HepG2 (cell line): ENCODE data around the gene DDR2. TPM values are rescaled to one million over a fixed set of nuclear protein-coding genes. Genes with fewer than 3 reads are reported as not detected.
A peak's percentile ranks its signal among the peaks of the same experiment; 100 is the strongest.

Experiments
- ATAC-seq: fragments of 200-7000 bp; cut with Tn5 transposase; 3 replicates; pipeline ENCODE4 v1.9.1; 2020; ENCODE audit warnings: mild to moderate bottlenecking, moderate library complexity
- BruUV-seq: library from RNA; stranded (reverse); fragments of 400-500 nt; replicated peaks from 2 replicates; lab custom pipeline; 2021; lab: Mats Ljungman, UMichigan
- CTCF ChIA-PET: fragments of 300-600 bp; formaldehyde crosslinking; extraction: SDS; loops from one replicate; lab custom pipeline; 2021; ENCODE audit warnings: low total read pairs, inconsistent platforms, low intra/inter-chr PET ratio; lab: Yijun Ruan, JAX
- POLR2A ChIA-PET: fragments of 350-600 bp; sonication (Branson Sonifier 250); formaldehyde crosslinking; loops from one replicate; lab custom pipeline; 2020; ENCODE audit warnings: antibody characterized with exemption, inconsistent platforms; lab: Yijun Ruan, JAX
- DNase-seq: peaks from one replicate; pipeline ENCODE4 v3.0.0-alpha.2; 2015; ENCODE audit warnings: low spot score
- FAIRE-seq: peaks from 3 replicates; lab custom pipeline; 2011; peaks lifted over from hg19 to GRCh38; lab: Jason Lieb, UNC
- H2AFZ ChIP-seq: one replicate; pipeline ENCODE4 v1.6.1; 2011; ENCODE audit warnings: low read length, inconsistent platforms
- H3K27ac ChIP-seq: fragments of 300-600 bp; 3 replicates; pipeline ENCODE4 v1.8.0; 2011; ENCODE audit warnings: mixed run types, mild to moderate bottlenecking, mixed read lengths, low read length, inconsistent platforms; ENCODE audit not compliant: insufficient read depth; ENCODE audit errors: extremely low read length
- H3K27me3 ChIP-seq, 2 experiments: fragments of 200-600 bp in 1 of 2; 2 replicates in 1 of 2; 3 replicates in 1 of 2; pipeline versions ENCODE4 v1.6.0 to v1.8.0; 2011; ENCODE audit warnings: low read length in 2 of 2, mild to moderate bottlenecking in 2 of 2, moderate library complexity in 2 of 2, inconsistent platforms in 1 of 2; ENCODE audit not compliant: insufficient read depth in 2 of 2, control insufficient read depth in 1 of 2
- H3K36me3 ChIP-seq, 2 experiments: fragments of 200-600 bp in 1 of 2; replicated peaks in 1 of 2; 2 replicates in 1 of 2; 3 replicates in 1 of 2; pipeline versions ENCODE4 v1.5.1 to v1.8.0; 2011; ENCODE audit warnings: low read length in 2 of 2, inconsistent platforms in 1 of 2; ENCODE audit not compliant: insufficient read depth in 2 of 2, control insufficient read depth in 1 of 2
- H3K4me1 ChIP-seq: 2 replicates; pipeline ENCODE4 v1.5.1; 2012; ENCODE audit warnings: low read length, inconsistent platforms; ENCODE audit not compliant: insufficient read depth
- H3K4me2 ChIP-seq: 2 replicates; pipeline ENCODE4 v1.6.0; 2011; ENCODE audit warnings: low read depth, low read length, inconsistent platforms
- H3K4me3 ChIP-seq, 3 experiments: fragments of 200-600 bp in 1 of 3; sonication (generic), shearing (Covaris generic) in 1 of 3; replicated peaks in 1 of 3; 2 replicates each; pipeline ENCODE4 v1.5.1; 2011 to 2016; ENCODE audit warnings: low read length in 3 of 3, inconsistent platforms in 2 of 3, low read depth in 2 of 3, mild to moderate bottlenecking in 2 of 3, control low read depth in 1 of 3, mixed read lengths in 1 of 3; ENCODE audit not compliant: insufficient read depth in 1 of 3
- H3K79me2 ChIP-seq: one replicate; pipeline ENCODE4 v1.6.1; 2011; ENCODE audit warnings: low read length, inconsistent platforms; ENCODE audit not compliant: insufficient read depth
- H3K9ac ChIP-seq: 2 replicates; pipeline ENCODE4 v1.6.0; 2011; ENCODE audit warnings: mild to moderate bottlenecking, low read depth, low read length, inconsistent platforms; ENCODE audit not compliant: insufficient read depth
- H3K9me3 ChIP-seq: 2 replicates; pipeline ENCODE4 v1.5.1; 2012; ENCODE audit warnings: mild to moderate bottlenecking, low read length
- H4K20me1 ChIP-seq: 2 replicates; pipeline ENCODE4 v1.6.0; 2011; ENCODE audit warnings: inconsistent platforms, mild to moderate bottlenecking, low read length, moderate library complexity; ENCODE audit not compliant: insufficient read depth
- DMAP1 ChIP-seq: IDR thresholded peaks from 2 replicates; pipeline ENCODE4 v1.6.1; 2016
- ISL2 ChIP-seq: sonication (generic); formaldehyde crosslinking; IDR thresholded peaks from 2 replicates; pipeline ENCODE4 v1.5.0; 2020; ENCODE audit warnings: missing genetic modification reagents
- KDM3A ChIP-seq: IDR thresholded peaks from 2 replicates; pipeline ENCODE4 v1.6.1; 2018; ENCODE audit warnings: low read depth, missing compliant biosample characterization
- MYNN ChIP-seq: sonication (generic); formaldehyde crosslinking; IDR thresholded peaks from 2 replicates; pipeline ENCODE4 v1.4.0; 2020; ENCODE audit warnings: mild to moderate bottlenecking, low read depth, missing genetic modification reagents
- NR2F2 ChIP-seq: IDR thresholded peaks from 2 replicates; pipeline ENCODE4 v1.6.1; 2012; ENCODE audit warnings: low read depth, inconsistent platforms, borderline replicate concordance
- SMARCE1 ChIP-seq: fragments of 450-650 bp; IDR thresholded peaks from 2 replicates; pipeline ENCODE4 v1.6.1; 2017; ENCODE audit warnings: borderline replicate concordance
- ZNF142 ChIP-seq: sonication (generic); formaldehyde crosslinking; IDR thresholded peaks from 2 replicates; pipeline ENCODE4 v1.4.0; 2020; ENCODE audit warnings: missing genetic modification reagents
- ZNF674 ChIP-seq: sonication (generic); formaldehyde crosslinking; IDR thresholded peaks from 2 replicates; pipeline ENCODE4 v1.5.0; 2020; ENCODE audit warnings: low read depth, mild to moderate bottlenecking, missing genetic modification reagents
- ZXDC ChIP-seq: sonication (generic); formaldehyde crosslinking; IDR thresholded peaks from 2 replicates; pipeline ENCODE4 v1.5.0; 2020; ENCODE audit warnings: mild to moderate bottlenecking, missing genetic modification reagents
- in situ Hi-C: cut with HindIII; loops from 2 replicates; pipeline ENCODE4 v1.10.0; 2017; ENCODE audit warnings: low pct_unique_long_range_greater_than_20kb; ENCODE audit not compliant: extremely low pct_ligation_motif_present
- intact Hi-C: fragments of 100-400 bp; cut with micrococcal nuclease; formaldehyde crosslinking; loops from one replicate; pipeline ENCODE4 v1.10.0; 2022; ENCODE audit not compliant: unreplicated experiment
- polyA plus RNA-seq, 8 experiments: library from polyadenylated mRNA; depleted of rRNA in 3 of 8; stranded (reverse) in 7 of 8; unstranded in 1 of 8; fragments of >200 nt; fragmentation: Illumina TruSeq in 4 of 8; extraction: Trizol in 4 of 8; gene quantifications; 2 replicates each; pipeline versions ENCODE4 v1.2.1 to v1.2.3, GENCODE V29; 2011 to 2016; ENCODE audit warnings: low read depth in 4 of 8, missing spikeins in 1 of 8, mixed read lengths in 1 of 8; ENCODE audit not compliant: insufficient read depth in 1 of 8
- total RNA-seq, 5 experiments: library from RNA; depleted of rRNA; stranded (reverse); fragments of >200 nt; fragmentation: Illumina TruSeq; extraction: Trizol; gene quantifications; 2 replicates each; pipeline ENCODE4 v1.2.3, GENCODE V29; 2016; ENCODE audit warnings: low read depth in 1 of 5
- TF ChIP-seq, protein P1 (sequence below): conservative IDR thresholded peaks from 2 replicates; pipeline ENCODE4 v1.6.1; 2018; ENCODE audit warnings: missing genetic modification reagents
- TF ChIP-seq, protein P2 (sequence below): sonication (generic); formaldehyde crosslinking; IDR thresholded peaks from 2 replicates; pipeline ENCODE4 v1.8.1; 2023; ENCODE audit warnings: mild to moderate bottlenecking, moderate library complexity, missing genetic modification reagents
- TF ChIP-seq, protein P3 (sequence below): sonication (generic); formaldehyde crosslinking; IDR thresholded peaks from 2 replicates; pipeline ENCODE4 v1.4.0; 2020; ENCODE audit warnings: missing genetic modification reagents

DDR2 gene
- total and polyA plus RNA-seq, 2 of the 13 experiments (the other 11 are each of a cell fraction or from before 2014, with no cell fraction given): 0.36 to 0.38 TPM

- Histone ChIP-seq H4K20me1 (no peaks in the 10 kb centered on the region), H3K4me2 (peak overlapping the region; percentile 68), H3K36me3 (no peaks in the 10 kb centered on the region), H3K4me1 (peaks cover 28% of the 10 kb centered on the region), H3K79me2 (no peaks in the 10 kb centered on the region), H3K27me3 (no peaks in the 10 kb centered on the region), H3K9me3 (no peaks in the 10 kb centered on the region), H3K27ac (peak overlapping the region; percentile 57), H3K9ac (peak overlapping the region; percentile 52), H2AFZ (no peak overlapping the region), H3K4me3 (peak overlapping the region in 1 of 3 experiments; percentile 15; a peak in 1 of 6 replicates)
- no peak for FAIRE-seq
- peak; percentile 25 for DNase-seq
- peak; percentile 79 for ATAC-seq
- ChIA-PET POLR2A (interaction anchor here (1.4 to 1.6 kb wide), 3 partner anchors 15 to 35 kb away, joined by 4 to 6 read pairs (median 4); no protein-coding TSS in a partner anchor), CTCF (no interaction called here)
- in situ Hi-C loops: no loop called here
- intact Hi-C loops: loop anchor here (2.0 to 5.0 kb wide), 3 partner anchors 15 to 120 kb away; no protein-coding TSS in a partner anchor
- BruUV-seq: no TSS peak
- no peak for TF ChIP-seq SMARCE1
- no peak for TF ChIP-seq DMAP1 (CRISPR knock-in tag)
- TF ChIP-seq, protein P1, sequence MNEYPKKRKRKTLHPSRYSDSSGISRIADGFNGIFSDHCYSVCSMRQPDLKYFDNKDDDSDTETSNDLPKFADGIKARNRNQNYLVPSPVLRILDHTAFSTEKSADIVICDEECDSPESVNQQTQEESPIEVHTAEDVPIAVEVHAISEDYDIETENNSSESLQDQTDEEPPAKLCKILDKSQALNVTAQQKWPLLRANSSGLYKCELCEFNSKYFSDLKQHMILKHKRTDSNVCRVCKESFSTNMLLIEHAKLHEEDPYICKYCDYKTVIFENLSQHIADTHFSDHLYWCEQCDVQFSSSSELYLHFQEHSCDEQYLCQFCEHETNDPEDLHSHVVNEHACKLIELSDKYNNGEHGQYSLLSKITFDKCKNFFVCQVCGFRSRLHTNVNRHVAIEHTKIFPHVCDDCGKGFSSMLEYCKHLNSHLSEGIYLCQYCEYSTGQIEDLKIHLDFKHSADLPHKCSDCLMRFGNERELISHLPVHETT: no peak
- TF ChIP-seq ZNF142: no peak
- TF ChIP-seq, protein P2, sequence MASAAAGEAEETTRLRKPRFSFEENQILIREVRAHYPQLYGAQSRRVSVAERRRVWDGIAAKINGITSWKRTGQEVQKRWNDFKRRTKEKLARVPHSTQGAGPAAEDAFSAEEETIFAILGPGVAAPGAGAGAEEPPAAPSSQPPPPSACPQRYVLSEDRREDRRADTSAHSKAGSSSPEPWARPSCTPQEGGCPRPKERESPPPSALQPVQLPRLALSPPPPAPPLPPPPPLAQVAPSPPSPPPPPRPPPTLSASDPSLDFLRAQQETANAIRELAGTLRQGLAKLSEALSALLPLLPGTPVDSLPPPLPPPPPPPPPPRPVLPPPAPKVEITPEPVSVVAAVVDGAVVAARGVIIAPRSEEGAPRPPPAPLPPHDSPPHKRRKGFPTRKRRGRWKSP (CRISPR knock-in tag): peak; percentile 52; the same call in 1 of the 2 replicates
- no peak for TF ChIP-seq NR2F2
- no peak for TF ChIP-seq ISL2 (CRISPR knock-in tag)
- no peak for TF ChIP-seq ZXDC (CRISPR knock-in tag)
- TF ChIP-seq, protein P3, sequence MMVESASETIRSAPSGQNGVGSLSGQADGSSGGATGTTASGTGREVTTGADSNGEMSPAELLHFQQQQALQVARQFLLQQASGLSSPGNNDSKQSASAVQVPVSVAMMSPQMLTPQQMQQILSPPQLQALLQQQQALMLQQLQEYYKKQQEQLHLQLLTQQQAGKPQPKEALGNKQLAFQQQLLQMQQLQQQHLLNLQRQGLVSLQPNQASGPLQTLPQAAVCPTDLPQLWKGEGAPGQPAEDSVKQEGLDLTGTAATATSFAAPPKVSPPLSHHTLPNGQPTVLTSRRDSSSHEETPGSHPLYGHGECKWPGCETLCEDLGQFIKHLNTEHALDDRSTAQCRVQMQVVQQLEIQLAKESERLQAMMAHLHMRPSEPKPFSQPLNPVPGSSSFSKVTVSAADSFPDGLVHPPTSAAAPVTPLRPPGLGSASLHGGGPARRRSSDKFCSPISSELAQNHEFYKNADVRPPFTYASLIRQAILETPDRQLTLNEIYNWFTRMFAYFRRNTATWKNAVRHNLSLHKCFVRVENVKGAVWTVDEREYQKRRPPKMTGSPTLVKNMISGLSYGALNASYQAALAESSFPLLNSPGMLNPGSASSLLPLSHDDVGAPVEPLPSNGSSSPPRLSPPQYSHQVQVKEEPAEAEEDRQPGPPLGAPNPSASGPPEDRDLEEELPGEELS (CRISPR knock-in tag): no peak
- no peak for TF ChIP-seq ZNF674 (CRISPR knock-in tag)
- no peak for TF ChIP-seq MYNN (CRISPR knock-in tag)
- TF ChIP-seq KDM3A (CRISPR knock-in tag): no peak
These were observed 99.8 kb downstream of the DDR2 start for GRCh38 chr1:162732094-162732493.
